Subcutaneous abdominal adipose tissue (tissue), 5 donors: Measurements from ENCODE around the gene DEPDC4.

Experiments used
- H3K27ac ChIP-seq: one replicate; pipeline ENCODE4 v1.7.0; 2013; ENCODE audit warnings: low read depth, mild to moderate bottlenecking, inconsistent platforms, low read length, moderate library complexity
- H3K27me3 ChIP-seq, 5 donors: one replicate each; pipeline ENCODE4 v1.7.0; 2013; ENCODE audit warnings: low read length in 5 of 5, inconsistent platforms in 1 of 5; ENCODE audit not compliant: control insufficient read depth in 5 of 5, insufficient read depth in 4 of 5
- H3K36me3 ChIP-seq, 5 donors: one replicate each; pipeline ENCODE4 v1.7.0; 2013; ENCODE audit warnings: low read length in 5 of 5; ENCODE audit not compliant: control insufficient read depth in 5 of 5, insufficient read depth in 5 of 5
- H3K4me1 ChIP-seq, 5 donors: one replicate each; pipeline ENCODE4 v1.7.0; 2013; ENCODE audit warnings: low read length in 5 of 5, mild to moderate bottlenecking in 3 of 5, moderate library complexity in 1 of 5; ENCODE audit not compliant: control insufficient read depth in 5 of 5, insufficient read depth in 5 of 5
- H3K4me3 ChIP-seq, 5 donors: one replicate each; pipeline ENCODE4 v1.7.0; 2013; ENCODE audit warnings: low read length in 5 of 5, low read depth in 1 of 5
- H3K9ac ChIP-seq, 5 donors: one replicate each; pipeline ENCODE4 v1.7.0; 2013; ENCODE audit warnings: low read length in 5 of 5, mild to moderate bottlenecking in 4 of 5, moderate library complexity in 3 of 5
- H3K9me3 ChIP-seq, 5 donors: one replicate each; pipeline ENCODE4 v1.7.0; 2013; ENCODE audit warnings: low read length in 5 of 5; ENCODE audit not compliant: control insufficient read depth in 5 of 5
- donor health status: healthy.
- donor health status: healthy.
- donor health status: healthy.
- donor health status: healthy.
- donor health status: healthy.

DEPDC4 gene

GRCh38 chr12:100221523-100221922, 45.4 kb downstream of the DEPDC4 start:
- H3K9me3 ChIP-seq = no peaks in the 10 kb centered on the region
- H3K36me3 ChIP-seq = peaks cover 36 to 61% (median 43%) of the 10 kb centered on the region in 5 donors
- no peaks in the 10 kb centered on the region for H3K27me3 ChIP-seq
- H3K4me1 ChIP-seq = no peaks in the 10 kb centered on the region
- H3K9ac ChIP-seq = no peak overlapping the region
- H3K4me3 ChIP-seq = no peak overlapping the region
- no peak overlapping the region for H3K27ac ChIP-seq

GRCh38 chr12:100219328-100220109, 47.4 kb downstream of the DEPDC4 start:
- Histone ChIP-seq H3K9ac (no peak overlapping the region), H3K9me3 (no peaks in the 10 kb centered on the region), H3K27me3 (no peaks in the 10 kb centered on the region), H3K27ac (no peak overlapping the region), H3K4me3 (no peak overlapping the region), H3K4me1 (no peaks in the 10 kb centered on the region), H3K36me3 (peaks cover 34 to 50% (median 37%) of the 10 kb centered on the region in 5 donors)

- no peaks in the 10 kb centered on the region for H3K27me3 ChIP-seq
- no peak overlapping the region for H3K9ac ChIP-seq
- H3K27ac ChIP-seq = no peak overlapping the region
- no peaks in the 10 kb centered on the region for H3K4me1 ChIP-seq
- H3K36me3 ChIP-seq = peaks cover 27 to 41% (median 33%) of the 10 kb centered on the region in 5 donors
- H3K4me3 ChIP-seq = no peak overlapping the region
- no peaks in the 10 kb centered on the region for H3K9me3 ChIP-seq
These were observed 50.5 kb downstream of the DEPDC4 start for GRCh38 chr12:100216337-100216736.

- no peaks in the 10 kb centered on the region for H3K4me1 ChIP-seq
These were observed 51.7 kb downstream of the DEPDC4 start for GRCh38 chr12:100215209-100215608.

GRCh38 chr12:100214518-100214917, 52.4 kb downstream of the DEPDC4 start:
- Histone ChIP-seq H3K27ac (no peak overlapping the region), H3K27me3 (no peaks in the 10 kb centered on the region), H3K9ac (no peak overlapping the region), H3K4me1 (no peaks in the 10 kb centered on the region), H3K9me3 (no peaks in the 10 kb centered on the region), H3K4me3 (no peak overlapping the region), H3K36me3 (peaks cover 26 to 43% (median 33%) of the 10 kb centered on the region in 5 donors)

More at GRCh38 chr12:100215209-100215608, 51.7 kb downstream of the DEPDC4 start:
- Histone ChIP-seq H3K36me3 (peaks cover 26 to 46% (median 37%) of the 10 kb centered on the region in 5 donors), H3K9me3 (no peaks in the 10 kb centered on the region), H3K9ac (no peak overlapping the region), H3K4me3 (no peak overlapping the region), H3K27me3 (no peaks in the 10 kb centered on the region), H3K27ac (no peak overlapping the region)

GRCh38 chr12:100213016-100213891, 53.6 kb downstream of the DEPDC4 start:
- Histone ChIP-seq H3K4me1 (no peaks in the 10 kb centered on the region), H3K9me3 (no peaks in the 10 kb centered on the region), H3K9ac (no peak overlapping the region), H3K36me3 (peaks cover 17 to 47% (median 41%) of the 10 kb centered on the region in 5 donors), H3K4me3 (no peak overlapping the region), H3K27ac (no peak overlapping the region), H3K27me3 (no peaks in the 10 kb centered on the region)

- H3K27me3 ChIP-seq = no peaks in the 10 kb centered on the region
- H3K4me1 ChIP-seq = no peaks in the 10 kb centered on the region
- H3K9me3 ChIP-seq = no peaks in the 10 kb centered on the region
- H3K4me3 ChIP-seq = no peak overlapping the region
- peaks cover 17 to 62% (median 49%) of the 10 kb centered on the region in 5 donors for H3K36me3 ChIP-seq
- H3K27ac ChIP-seq = no peak overlapping the region
- no peak overlapping the region for H3K9ac ChIP-seq
These were observed 55.2 kb downstream of the DEPDC4 start for GRCh38 chr12:100211698-100212097.

GRCh38 chr12:100208834-100209233, 58.0 kb downstream of the DEPDC4 start:
- Histone ChIP-seq H3K9ac (no peak overlapping the region), H3K4me3 (no peak overlapping the region), H3K36me3 (peaks cover 17 to 56% (median 45%) of the 10 kb centered on the region in 5 donors), H3K4me1 (no peaks in the 10 kb centered on the region), H3K27me3 (no peaks in the 10 kb centered on the region), H3K9me3 (no peaks in the 10 kb centered on the region), H3K27ac (no peak overlapping the region)

GRCh38 chr12:100207311-100207710, 59.6 kb downstream of the DEPDC4 start:
- no peaks in the 10 kb centered on the region for H3K27me3 ChIP-seq
- no peaks in the 10 kb centered on the region for H3K9me3 ChIP-seq
- no peak overlapping the region for H3K9ac ChIP-seq
- no peak overlapping the region for H3K27ac ChIP-seq
- H3K36me3 ChIP-seq = peaks cover 16 to 46% (median 38%) of the 10 kb centered on the region in 5 donors
- H3K4me3 ChIP-seq = no peak overlapping the region
- H3K4me1 ChIP-seq = peaks cover 0 to under 1% (median 0%) of the 10 kb centered on the region in 5 donors
